ENCODE results near the gene DNMT1. TPM values are rescaled to one million over a fixed set of nuclear protein-coding genes. Genes with fewer than 3 reads are reported as not detected.
"Not testable (repeated sequence)": the region's sequence is repeated elsewhere in the genome, so short reads cannot be mapped to it uniquely, and the experiment has no call there.

The DNMT1 gene
- polyA plus RNA-seq, 1 donor from 2014 or later = 58.4 TPM

DNA sequence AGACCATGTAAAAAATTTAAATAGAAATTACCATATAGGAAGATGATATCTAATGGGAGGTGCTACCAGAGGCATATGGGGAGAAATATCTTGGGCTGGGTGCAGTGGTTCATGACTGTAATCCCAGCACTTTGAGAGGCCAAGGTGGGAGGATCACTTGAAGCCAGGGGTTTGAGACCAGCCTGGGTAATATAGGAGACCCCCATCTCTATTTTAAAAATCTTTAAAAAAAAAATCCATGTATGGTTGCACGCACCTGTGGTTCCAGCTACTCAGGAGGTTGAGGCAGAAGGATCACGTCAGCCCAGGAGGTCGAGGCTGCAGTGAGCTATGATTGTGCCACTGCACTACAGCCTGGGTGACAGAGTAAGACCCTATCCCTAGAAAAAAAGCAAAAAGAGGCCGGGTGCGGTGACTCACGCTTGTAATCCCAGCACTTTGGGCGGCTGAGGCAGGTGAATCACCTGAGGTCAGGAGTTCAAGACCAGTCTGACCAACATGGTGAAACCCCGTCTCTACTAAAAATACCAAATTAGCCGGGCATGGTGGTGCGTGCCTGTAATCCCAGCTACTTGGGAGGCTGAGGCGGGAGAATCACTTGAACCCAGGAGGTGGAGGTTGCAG lies 47.2 kb upstream of the DNMT1 start:
- not testable (repeated sequence) for H3K9me2 ChIP-seq (ENCODE audit: insufficient read depth, low read length); H3K9ac ChIP-seq (ENCODE audit: low read length); H3K4me2 ChIP-seq (ENCODE audit: low read length); H2AFZ ChIP-seq (ENCODE audit: low read depth, low read length); H3K27me3 ChIP-seq (ENCODE audit: insufficient read depth, low read depth, low read length); H3K79me2 ChIP-seq (replicated peaks; ENCODE audit: insufficient read depth, low read length); H3F3A ChIP-seq (ENCODE audit: insufficient read depth, low read length, poor library complexity, severe bottlenecking); H3K9me3 ChIP-seq (ENCODE audit: low read length); H3K27ac ChIP-seq (ENCODE audit: low read length); H3K36me3 ChIP-seq (ENCODE audit: insufficient read depth, low read length); H3K4me3 ChIP-seq (ENCODE audit: low read length); H4K20me1 ChIP-seq (ENCODE audit: insufficient read depth)

- Histone ChIP-seq H3K4me2 (ENCODE audit: low read length) (no peak overlapping the region), H3K79me2 (replicated peaks; ENCODE audit: insufficient read depth, low read length) (no peaks in the 10 kb centered on the region), H3K9me2 (ENCODE audit: insufficient read depth, low read length) (no peaks in the 10 kb centered on the region), H3K9me3 (ENCODE audit: low read length) (no peaks in the 10 kb centered on the region), H3K27ac (ENCODE audit: low read length) (no peak overlapping the region), H3K4me3 (ENCODE audit: low read length) (no peak overlapping the region), H3K9ac (ENCODE audit: low read length) (no peak overlapping the region), H2AFZ (ENCODE audit: low read depth, low read length) (no peak overlapping the region), H3F3A (ENCODE audit: insufficient read depth, low read length, poor library complexity, severe bottlenecking) (no peaks in the 10 kb centered on the region), H4K20me1 (ENCODE audit: insufficient read depth) (no peaks in the 10 kb centered on the region), H3K36me3 (ENCODE audit: insufficient read depth, low read length) (no peaks in the 10 kb centered on the region), H3K27me3 (ENCODE audit: insufficient read depth, low read depth, low read length) (no peaks in the 10 kb centered on the region)
- TF ChIP-seq, protein P1, sequence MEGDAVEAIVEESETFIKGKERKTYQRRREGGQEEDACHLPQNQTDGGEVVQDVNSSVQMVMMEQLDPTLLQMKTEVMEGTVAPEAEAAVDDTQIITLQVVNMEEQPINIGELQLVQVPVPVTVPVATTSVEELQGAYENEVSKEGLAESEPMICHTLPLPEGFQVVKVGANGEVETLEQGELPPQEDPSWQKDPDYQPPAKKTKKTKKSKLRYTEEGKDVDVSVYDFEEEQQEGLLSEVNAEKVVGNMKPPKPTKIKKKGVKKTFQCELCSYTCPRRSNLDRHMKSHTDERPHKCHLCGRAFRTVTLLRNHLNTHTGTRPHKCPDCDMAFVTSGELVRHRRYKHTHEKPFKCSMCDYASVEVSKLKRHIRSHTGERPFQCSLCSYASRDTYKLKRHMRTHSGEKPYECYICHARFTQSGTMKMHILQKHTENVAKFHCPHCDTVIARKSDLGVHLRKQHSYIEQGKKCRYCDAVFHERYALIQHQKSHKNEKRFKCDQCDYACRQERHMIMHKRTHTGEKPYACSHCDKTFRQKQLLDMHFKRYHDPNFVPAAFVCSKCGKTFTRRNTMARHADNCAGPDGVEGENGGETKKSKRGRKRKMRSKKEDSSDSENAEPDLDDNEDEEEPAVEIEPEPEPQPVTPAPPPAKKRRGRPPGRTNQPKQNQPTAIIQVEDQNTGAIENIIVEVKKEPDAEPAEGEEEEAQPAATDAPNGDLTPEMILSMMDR (IDR thresholded peaks at IDR 0.05; ENCODE audit: poor library complexity, severe bottlenecking) = no peak
- TF ChIP-seq POLR2AphosphoS5 (IDR thresholded peaks at IDR 0.05) = no peak
- TF ChIP-seq RAD21 (conservative IDR thresholded peaks at IDR 0.05) = no peak
- no peak for TF ChIP-seq SMC3 (conservative IDR thresholded peaks at IDR 0.05; ENCODE audit: poor library complexity)
- TF ChIP-seq, protein P2, sequence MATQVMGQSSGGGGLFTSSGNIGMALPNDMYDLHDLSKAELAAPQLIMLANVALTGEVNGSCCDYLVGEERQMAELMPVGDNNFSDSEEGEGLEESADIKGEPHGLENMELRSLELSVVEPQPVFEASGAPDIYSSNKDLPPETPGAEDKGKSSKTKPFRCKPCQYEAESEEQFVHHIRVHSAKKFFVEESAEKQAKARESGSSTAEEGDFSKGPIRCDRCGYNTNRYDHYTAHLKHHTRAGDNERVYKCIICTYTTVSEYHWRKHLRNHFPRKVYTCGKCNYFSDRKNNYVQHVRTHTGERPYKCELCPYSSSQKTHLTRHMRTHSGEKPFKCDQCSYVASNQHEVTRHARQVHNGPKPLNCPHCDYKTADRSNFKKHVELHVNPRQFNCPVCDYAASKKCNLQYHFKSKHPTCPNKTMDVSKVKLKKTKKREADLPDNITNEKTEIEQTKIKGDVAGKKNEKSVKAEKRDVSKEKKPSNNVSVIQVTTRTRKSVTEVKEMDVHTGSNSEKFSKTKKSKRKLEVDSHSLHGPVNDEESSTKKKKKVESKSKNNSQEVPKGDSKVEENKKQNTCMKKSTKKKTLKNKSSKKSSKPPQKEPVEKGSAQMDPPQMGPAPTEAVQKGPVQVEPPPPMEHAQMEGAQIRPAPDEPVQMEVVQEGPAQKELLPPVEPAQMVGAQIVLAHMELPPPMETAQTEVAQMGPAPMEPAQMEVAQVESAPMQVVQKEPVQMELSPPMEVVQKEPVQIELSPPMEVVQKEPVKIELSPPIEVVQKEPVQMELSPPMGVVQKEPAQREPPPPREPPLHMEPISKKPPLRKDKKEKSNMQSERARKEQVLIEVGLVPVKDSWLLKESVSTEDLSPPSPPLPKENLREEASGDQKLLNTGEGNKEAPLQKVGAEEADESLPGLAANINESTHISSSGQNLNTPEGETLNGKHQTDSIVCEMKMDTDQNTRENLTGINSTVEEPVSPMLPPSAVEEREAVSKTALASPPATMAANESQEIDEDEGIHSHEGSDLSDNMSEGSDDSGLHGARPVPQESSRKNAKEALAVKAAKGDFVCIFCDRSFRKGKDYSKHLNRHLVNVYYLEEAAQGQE (IDR thresholded peaks at IDR 0.05; ENCODE audit: borderline replicate concordance) = no peak
- TF ChIP-seq EZH2 (IDR thresholded peaks at IDR 0.05; ENCODE audit: borderline replicate concordance, insufficient read depth, low read length, poor library complexity, severe bottlenecking) = no peak
- no peak for TF ChIP-seq MXI1 (conservative IDR thresholded peaks at IDR 0.05; ENCODE audit: poor library complexity, severe bottlenecking)
- TF ChIP-seq EP300 (conservative IDR thresholded peaks at IDR 0.05; ENCODE audit: poor library complexity, severe bottlenecking) = no peak
- no peak for TF ChIP-seq TAF1 (IDR thresholded peaks at IDR 0.05; ENCODE audit: low read depth)
Measured at GRCh38 chr19:10238172-10238783, 43.5 kb upstream of the DNMT1 start.
